HepG2 (cell line): ENCODE results near the gene AMZ2. TPM values are rescaled to one million over a fixed set of nuclear protein-coding genes. Genes with fewer than 3 reads are reported as not detected.

Experiments
- ATAC-seq: fragments of 200-7000 bp; cut with Tn5 transposase; 3 replicates; pipeline ENCODE4 v1.9.1; 2020; ENCODE audit warnings: mild to moderate bottlenecking, moderate library complexity
- BruUV-seq: library from RNA; stranded (reverse); fragments of 400-500 nt; replicated peaks from 2 replicates; lab custom pipeline; 2021; lab: Mats Ljungman, UMichigan
- CTCF ChIA-PET: fragments of 300-600 bp; formaldehyde crosslinking; extraction: SDS; loops from one replicate; lab custom pipeline; 2021; ENCODE audit warnings: low total read pairs, inconsistent platforms, low intra/inter-chr PET ratio; lab: Yijun Ruan, JAX
- POLR2A ChIA-PET: fragments of 350-600 bp; sonication (Branson Sonifier 250); formaldehyde crosslinking; loops from one replicate; lab custom pipeline; 2020; ENCODE audit warnings: antibody characterized with exemption, inconsistent platforms; lab: Yijun Ruan, JAX
- DNase-seq: peaks from one replicate; pipeline ENCODE4 v3.0.0-alpha.2; 2015; ENCODE audit warnings: low spot score
- FAIRE-seq: peaks from 3 replicates; lab custom pipeline; 2011; peaks lifted over from hg19 to GRCh38; lab: Jason Lieb, UNC
- H2AFZ ChIP-seq: one replicate; pipeline ENCODE4 v1.6.1; 2011; ENCODE audit warnings: low read length, inconsistent platforms
- H3K27ac ChIP-seq: fragments of 300-600 bp; 3 replicates; pipeline ENCODE4 v1.8.0; 2011; ENCODE audit warnings: mixed run types, mild to moderate bottlenecking, mixed read lengths, low read length, inconsistent platforms; ENCODE audit not compliant: insufficient read depth; ENCODE audit errors: extremely low read length
- H3K27me3 ChIP-seq, 2 experiments: fragments of 200-600 bp in 1 of 2; 2 replicates in 1 of 2; 3 replicates in 1 of 2; pipeline versions ENCODE4 v1.6.0 to v1.8.0; 2011; ENCODE audit warnings: low read length in 2 of 2, mild to moderate bottlenecking in 2 of 2, moderate library complexity in 2 of 2, inconsistent platforms in 1 of 2; ENCODE audit not compliant: insufficient read depth in 2 of 2, control insufficient read depth in 1 of 2
- H3K36me3 ChIP-seq, 2 experiments: fragments of 200-600 bp in 1 of 2; replicated peaks in 1 of 2; 2 replicates in 1 of 2; 3 replicates in 1 of 2; pipeline versions ENCODE4 v1.5.1 to v1.8.0; 2011; ENCODE audit warnings: low read length in 2 of 2, inconsistent platforms in 1 of 2; ENCODE audit not compliant: insufficient read depth in 2 of 2, control insufficient read depth in 1 of 2
- H3K4me1 ChIP-seq: 2 replicates; pipeline ENCODE4 v1.5.1; 2012; ENCODE audit warnings: low read length, inconsistent platforms; ENCODE audit not compliant: insufficient read depth
- H3K4me2 ChIP-seq: 2 replicates; pipeline ENCODE4 v1.6.0; 2011; ENCODE audit warnings: low read depth, low read length, inconsistent platforms
- H3K4me3 ChIP-seq, 3 experiments: fragments of 200-600 bp in 1 of 3; sonication (generic), shearing (Covaris generic) in 1 of 3; replicated peaks in 1 of 3; 2 replicates each; pipeline ENCODE4 v1.5.1; 2011 to 2016; ENCODE audit warnings: low read length in 3 of 3, inconsistent platforms in 2 of 3, low read depth in 2 of 3, mild to moderate bottlenecking in 2 of 3, control low read depth in 1 of 3, mixed read lengths in 1 of 3; ENCODE audit not compliant: insufficient read depth in 1 of 3
- H3K79me2 ChIP-seq: one replicate; pipeline ENCODE4 v1.6.1; 2011; ENCODE audit warnings: low read length, inconsistent platforms; ENCODE audit not compliant: insufficient read depth
- H3K9ac ChIP-seq: 2 replicates; pipeline ENCODE4 v1.6.0; 2011; ENCODE audit warnings: mild to moderate bottlenecking, low read depth, low read length, inconsistent platforms; ENCODE audit not compliant: insufficient read depth
- H3K9me3 ChIP-seq: 2 replicates; pipeline ENCODE4 v1.5.1; 2012; ENCODE audit warnings: mild to moderate bottlenecking, low read length
- H4K20me1 ChIP-seq: 2 replicates; pipeline ENCODE4 v1.6.0; 2011; ENCODE audit warnings: inconsistent platforms, mild to moderate bottlenecking, low read length, moderate library complexity; ENCODE audit not compliant: insufficient read depth
- HNF4G ChIP-seq, 2 experiments: sonication (generic) in 1 of 2; formaldehyde crosslinking in 1 of 2; IDR thresholded peaks; 2 replicates each; pipeline versions ENCODE4 v1.4.0 to v1.6.1; 2011 to 2020; ENCODE audit warnings: borderline replicate concordance in 2 of 2, low read depth in 2 of 2, mild to moderate bottlenecking in 2 of 2, low read length in 1 of 2, missing genetic modification reagents in 1 of 2, moderate library complexity in 1 of 2
- MYPOP ChIP-seq: sonication (generic); formaldehyde crosslinking; IDR thresholded peaks from 2 replicates; pipeline ENCODE4 v1.8.1; 2023; ENCODE audit warnings: mild to moderate bottlenecking, moderate library complexity, missing genetic modification reagents
- RBAK ChIP-seq: sonication (generic); formaldehyde crosslinking; IDR thresholded peaks from 2 replicates; pipeline ENCODE4 v1.5.1; 2020; ENCODE audit warnings: mild to moderate bottlenecking, missing genetic modification reagents
- REPIN1 ChIP-seq: sonication (generic); formaldehyde crosslinking; IDR thresholded peaks from 2 replicates; pipeline ENCODE4 v1.8.0; 2022; ENCODE audit warnings: missing genetic modification reagents, low read depth, mild to moderate bottlenecking, borderline replicate concordance
- ZNF441 ChIP-seq: sonication (generic); formaldehyde crosslinking; IDR thresholded peaks from 2 replicates; pipeline ENCODE4 v1.7.0; 2021; ENCODE audit warnings: missing genetic modification reagents, borderline replicate concordance
- WGBS: methylation state at CpG from one replicate; pipeline ENCODE4 v1.1.6; 2017; ENCODE audit warnings: low lambda C conversion rate; 5-methylcytosine and 5-hydroxymethylcytosine counted together
- in situ Hi-C: cut with HindIII; loops from 2 replicates; pipeline ENCODE4 v1.10.0; 2017; ENCODE audit warnings: low pct_unique_long_range_greater_than_20kb; ENCODE audit not compliant: extremely low pct_ligation_motif_present
- intact Hi-C: fragments of 100-400 bp; cut with micrococcal nuclease; formaldehyde crosslinking; loops from one replicate; pipeline ENCODE4 v1.10.0; 2022; ENCODE audit not compliant: unreplicated experiment
- polyA plus RNA-seq, 8 experiments: library from polyadenylated mRNA; depleted of rRNA in 3 of 8; stranded (reverse) in 7 of 8; unstranded in 1 of 8; fragments of >200 nt; fragmentation: Illumina TruSeq in 4 of 8; extraction: Trizol in 4 of 8; gene quantifications; 2 replicates each; pipeline versions ENCODE4 v1.2.1 to v1.2.3, GENCODE V29; 2011 to 2016; ENCODE audit warnings: low read depth in 4 of 8, missing spikeins in 1 of 8, mixed read lengths in 1 of 8; ENCODE audit not compliant: insufficient read depth in 1 of 8
- total RNA-seq, 5 experiments: library from RNA; depleted of rRNA; stranded (reverse); fragments of >200 nt; fragmentation: Illumina TruSeq; extraction: Trizol; gene quantifications; 2 replicates each; pipeline ENCODE4 v1.2.3, GENCODE V29; 2016; ENCODE audit warnings: low read depth in 1 of 5
- TF ChIP-seq, protein P1 (sequence below): sonication (generic); formaldehyde crosslinking; IDR thresholded peaks from 2 replicates; pipeline ENCODE4 v1.5.0; 2020; ENCODE audit warnings: mild to moderate bottlenecking, missing genetic modification reagents
- TF ChIP-seq, protein P2 (sequence below), 2 experiments: sonication (generic) in 1 of 2; formaldehyde crosslinking in 1 of 2; IDR thresholded peaks; 2 replicates each; pipeline versions ENCODE4 v1.5.1 to v1.6.1; 2011 to 2020; ENCODE audit warnings: borderline replicate concordance in 1 of 2, low read depth in 1 of 2, low read length in 1 of 2, mild to moderate bottlenecking in 1 of 2, missing genetic modification reagents in 1 of 2, moderate library complexity in 1 of 2
- TF ChIP-seq, protein P3 (sequence below): sonication (generic); formaldehyde crosslinking; IDR thresholded peaks from 2 replicates; pipeline ENCODE4 v1.9.0; 2021; ENCODE audit warnings: mild to moderate bottlenecking, missing genetic modification reagents

Gene AMZ2
- total and polyA plus RNA-seq, 2 of the 13 experiments (the other 11 are each of a cell fraction or from before 2014, with no cell fraction given) = 86.9 to 90.2 TPM

GRCh38 chr17:68248199-68248825 is 469 bp downstream of the AMZ2 start:
- ATAC-seq (no peak), FAIRE-seq (no peak), DNase-seq (no peak)
- Histone ChIP-seq H3K4me2 (peak overlapping the region; percentile 86), H3K36me3 (peaks cover 0 to 3% of the 10 kb centered on the region in 2 experiments; a peak in 1 of 5 replicates), H3K9ac (peak overlapping the region; percentile 86), H4K20me1 (no peaks in the 10 kb centered on the region), H3K79me2 (peaks cover 3% of the 10 kb centered on the region), H3K4me3 (peak overlapping the region; percentile 77 to 94 (median 80)), H3K27ac (peak overlapping the region; percentile 47), H3K9me3 (no peaks in the 10 kb centered on the region), H3K4me1 (peaks cover 27% of the 10 kb centered on the region), H2AFZ (no peak overlapping the region), H3K27me3 (no peaks in the 10 kb centered on the region; a peak in 2 of 5 replicates)
- BruUV-seq = TSS peak; percentile 81
- WGBS = 2% methylated on average over 15 of the region's 19 CpGs
- CTCF ChIA-PET = no interaction called here
- POLR2A ChIA-PET = interaction anchor here (0.8 to 3.9 kb wide), 25 partner anchors 7 to 267 kb away, joined by 3 to 53 read pairs (median 4); partner anchors contain the start of genes PRKAR1A and WIPI1
- in situ Hi-C loops = no loop called here
- intact Hi-C loops = loop anchor here (5.0 kb wide), 1 partner anchor 41 kb away; no protein-coding TSS in a partner anchor
- TF ChIP-seq, protein P1, sequence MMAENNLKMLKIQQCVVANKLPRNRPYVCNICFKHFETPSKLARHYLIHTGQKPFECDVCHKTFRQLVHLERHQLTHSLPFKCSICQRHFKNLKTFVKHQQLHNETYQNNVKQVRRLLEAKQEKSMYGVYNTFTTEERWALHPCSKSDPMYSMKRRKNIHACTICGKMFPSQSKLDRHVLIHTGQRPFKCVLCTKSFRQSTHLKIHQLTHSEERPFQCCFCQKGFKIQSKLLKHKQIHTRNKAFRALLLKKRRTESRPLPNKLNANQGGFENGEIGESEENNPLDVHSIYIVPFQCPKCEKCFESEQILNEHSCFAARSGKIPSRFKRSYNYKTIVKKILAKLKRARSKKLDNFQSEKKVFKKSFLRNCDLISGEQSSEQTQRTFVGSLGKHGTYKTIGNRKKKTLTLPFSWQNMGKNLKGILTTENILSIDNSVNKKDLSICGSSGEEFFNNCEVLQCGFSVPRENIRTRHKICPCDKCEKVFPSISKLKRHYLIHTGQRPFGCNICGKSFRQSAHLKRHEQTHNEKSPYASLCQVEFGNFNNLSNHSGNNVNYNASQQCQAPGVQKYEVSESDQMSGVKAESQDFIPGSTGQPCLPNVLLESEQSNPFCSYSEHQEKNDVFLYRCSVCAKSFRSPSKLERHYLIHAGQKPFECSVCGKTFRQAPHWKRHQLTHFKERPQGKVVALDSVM (CRISPR knock-in tag) = peak; percentile 73
- TF ChIP-seq, protein P2, sequence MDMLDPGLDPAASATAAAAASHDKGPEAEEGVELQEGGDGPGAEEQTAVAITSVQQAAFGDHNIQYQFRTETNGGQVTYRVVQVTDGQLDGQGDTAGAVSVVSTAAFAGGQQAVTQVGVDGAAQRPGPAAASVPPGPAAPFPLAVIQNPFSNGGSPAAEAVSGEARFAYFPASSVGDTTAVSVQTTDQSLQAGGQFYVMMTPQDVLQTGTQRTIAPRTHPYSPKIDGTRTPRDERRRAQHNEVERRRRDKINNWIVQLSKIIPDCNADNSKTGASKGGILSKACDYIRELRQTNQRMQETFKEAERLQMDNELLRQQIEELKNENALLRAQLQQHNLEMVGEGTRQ (IDR thresholded peaks at IDR 0.05; ENCODE audit: low read depth, low read length) = no peak
- TF ChIP-seq, protein P2 (CRISPR knock-in tag; IDR thresholded peaks at IDR 0.05; ENCODE audit: borderline replicate concordance) = no peak
- TF ChIP-seq REPIN1 (peak; percentile 76; the same call in 1 of the 2 replicates), ZNF441 (CRISPR knock-in tag) (no peak), HNF4G (IDR thresholded peaks at IDR 0.05; ENCODE audit: borderline replicate concordance, low read depth, low read length) (no peak), HNF4G (CRISPR knock-in tag; IDR thresholded peaks at IDR 0.05; ENCODE audit: borderline replicate concordance, low read depth) (no peak), RBAK (CRISPR knock-in tag) (peak; percentile 19; the same call in 1 of the 2 replicates), MYPOP (CRISPR knock-in tag) (0 out of 2 replicates have a peak, but pooled peaks have one; percentile 11)
- TF ChIP-seq, protein P3, sequence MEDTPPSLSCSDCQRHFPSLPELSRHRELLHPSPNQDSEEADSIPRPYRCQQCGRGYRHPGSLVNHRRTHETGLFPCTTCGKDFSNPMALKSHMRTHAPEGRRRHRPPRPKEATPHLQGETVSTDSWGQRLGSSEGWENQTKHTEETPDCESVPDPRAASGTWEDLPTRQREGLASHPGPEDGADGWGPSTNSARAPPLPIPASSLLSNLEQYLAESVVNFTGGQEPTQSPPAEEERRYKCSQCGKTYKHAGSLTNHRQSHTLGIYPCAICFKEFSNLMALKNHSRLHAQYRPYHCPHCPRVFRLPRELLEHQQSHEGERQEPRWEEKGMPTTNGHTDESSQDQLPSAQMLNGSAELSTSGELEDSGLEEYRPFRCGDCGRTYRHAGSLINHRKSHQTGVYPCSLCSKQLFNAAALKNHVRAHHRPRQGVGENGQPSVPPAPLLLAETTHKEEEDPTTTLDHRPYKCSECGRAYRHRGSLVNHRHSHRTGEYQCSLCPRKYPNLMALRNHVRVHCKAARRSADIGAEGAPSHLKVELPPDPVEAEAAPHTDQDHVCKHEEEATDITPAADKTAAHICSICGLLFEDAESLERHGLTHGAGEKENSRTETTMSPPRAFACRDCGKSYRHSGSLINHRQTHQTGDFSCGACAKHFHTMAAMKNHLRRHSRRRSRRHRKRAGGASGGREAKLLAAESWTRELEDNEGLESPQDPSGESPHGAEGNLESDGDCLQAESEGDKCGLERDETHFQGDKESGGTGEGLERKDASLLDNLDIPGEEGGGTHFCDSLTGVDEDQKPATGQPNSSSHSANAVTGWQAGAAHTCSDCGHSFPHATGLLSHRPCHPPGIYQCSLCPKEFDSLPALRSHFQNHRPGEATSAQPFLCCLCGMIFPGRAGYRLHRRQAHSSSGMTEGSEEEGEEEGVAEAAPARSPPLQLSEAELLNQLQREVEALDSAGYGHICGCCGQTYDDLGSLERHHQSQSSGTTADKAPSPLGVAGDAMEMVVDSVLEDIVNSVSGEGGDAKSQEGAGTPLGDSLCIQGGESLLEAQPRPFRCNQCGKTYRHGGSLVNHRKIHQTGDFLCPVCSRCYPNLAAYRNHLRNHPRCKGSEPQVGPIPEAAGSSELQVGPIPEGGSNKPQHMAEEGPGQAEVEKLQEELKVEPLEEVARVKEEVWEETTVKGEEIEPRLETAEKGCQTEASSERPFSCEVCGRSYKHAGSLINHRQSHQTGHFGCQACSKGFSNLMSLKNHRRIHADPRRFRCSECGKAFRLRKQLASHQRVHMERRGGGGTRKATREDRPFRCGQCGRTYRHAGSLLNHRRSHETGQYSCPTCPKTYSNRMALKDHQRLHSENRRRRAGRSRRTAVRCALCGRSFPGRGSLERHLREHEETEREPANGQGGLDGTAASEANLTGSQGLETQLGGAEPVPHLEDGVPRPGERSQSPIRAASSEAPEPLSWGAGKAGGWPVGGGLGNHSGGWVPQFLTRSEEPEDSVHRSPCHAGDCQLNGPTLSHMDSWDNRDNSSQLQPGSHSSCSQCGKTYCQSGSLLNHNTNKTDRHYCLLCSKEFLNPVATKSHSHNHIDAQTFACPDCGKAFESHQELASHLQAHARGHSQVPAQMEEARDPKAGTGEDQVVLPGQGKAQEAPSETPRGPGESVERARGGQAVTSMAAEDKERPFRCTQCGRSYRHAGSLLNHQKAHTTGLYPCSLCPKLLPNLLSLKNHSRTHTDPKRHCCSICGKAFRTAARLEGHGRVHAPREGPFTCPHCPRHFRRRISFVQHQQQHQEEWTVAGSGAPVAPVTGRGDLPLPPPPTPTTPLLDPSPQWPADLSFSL (CRISPR knock-in tag) = peak; percentile 51; the same call in 1 of the 2 replicates
